HG03135 (cell line): ENCODE results near the gene TCF7L2.

ENCODE experiments used
- ATAC-seq: cut with Tn5 transposase; IDR thresholded peaks from one replicate; pipeline ENCODE4 v1.9.1; 2021; ENCODE audit warnings: mild to moderate bottlenecking, moderate library complexity; ENCODE audit not compliant: unreplicated experiment

TCF7L2 gene

DNA sequence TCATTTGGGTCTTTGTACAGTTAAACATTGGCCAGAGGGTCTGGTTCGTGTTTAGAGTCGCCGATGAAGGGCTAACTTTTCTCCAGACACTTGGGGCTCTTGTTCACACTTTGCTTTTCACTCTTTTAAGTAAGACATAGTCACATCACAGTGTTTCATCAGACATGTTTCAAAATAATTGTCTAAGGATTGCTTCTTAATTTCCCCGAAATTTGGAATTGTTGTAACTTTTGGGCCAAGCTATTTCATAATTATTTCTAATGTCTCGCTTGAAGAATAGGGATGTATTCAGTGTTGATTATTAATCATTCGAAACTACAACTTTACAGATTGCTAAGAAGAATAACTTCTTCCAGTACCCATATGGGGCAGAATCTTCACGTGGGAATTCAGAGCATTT, 92.8 kb downstream of the TCF7L2 start:
- ATAC-seq: no peak

- ATAC-seq: no peak
Measured at GRCh38 chr10:113044016-113044755, 94.1 kb downstream of the TCF7L2 start.

- ATAC-seq: no peak
Measured at GRCh38 chr10:113045147-113046055, 95.4 kb downstream of the TCF7L2 start.

DNA sequence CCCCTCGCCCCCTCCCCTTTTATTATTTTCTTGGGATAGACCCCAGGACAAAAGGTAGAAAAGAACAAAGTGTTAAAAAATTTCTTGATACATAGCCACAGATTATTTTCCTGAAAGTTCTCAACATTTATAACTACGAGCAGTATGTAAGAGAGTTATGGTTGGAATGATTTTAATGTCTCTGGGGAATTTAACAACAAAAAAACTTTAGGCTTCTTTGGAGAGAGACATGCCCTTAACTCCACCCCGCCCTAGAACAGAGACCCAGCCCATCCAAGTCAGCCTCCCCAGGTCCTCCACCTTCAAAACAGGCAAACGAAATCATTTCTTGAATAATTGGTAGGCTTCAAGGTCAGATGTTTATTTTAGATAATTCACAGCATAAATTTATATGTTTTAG, 97.1 kb downstream of the TCF7L2 start:
- ATAC-seq: no peak

DNA sequence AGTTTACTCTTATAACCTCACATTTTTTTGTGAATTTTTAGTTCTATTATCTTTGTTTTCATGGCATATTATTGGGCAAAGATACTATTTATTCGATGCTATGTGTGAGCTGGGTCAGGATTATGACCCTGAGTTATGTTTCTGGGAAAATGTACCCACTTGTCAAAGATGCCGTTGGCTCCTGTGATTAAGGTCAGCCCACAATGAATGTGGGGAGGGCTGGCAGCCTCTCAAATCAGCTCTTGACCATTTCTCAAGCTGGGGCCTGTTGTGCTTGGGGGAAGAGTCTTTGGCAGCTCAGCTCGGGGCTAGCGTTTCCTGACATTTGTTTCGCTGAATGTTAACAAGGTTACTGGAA, 97.5 kb downstream of the TCF7L2 start:
- ATAC-seq: no peak

DNA sequence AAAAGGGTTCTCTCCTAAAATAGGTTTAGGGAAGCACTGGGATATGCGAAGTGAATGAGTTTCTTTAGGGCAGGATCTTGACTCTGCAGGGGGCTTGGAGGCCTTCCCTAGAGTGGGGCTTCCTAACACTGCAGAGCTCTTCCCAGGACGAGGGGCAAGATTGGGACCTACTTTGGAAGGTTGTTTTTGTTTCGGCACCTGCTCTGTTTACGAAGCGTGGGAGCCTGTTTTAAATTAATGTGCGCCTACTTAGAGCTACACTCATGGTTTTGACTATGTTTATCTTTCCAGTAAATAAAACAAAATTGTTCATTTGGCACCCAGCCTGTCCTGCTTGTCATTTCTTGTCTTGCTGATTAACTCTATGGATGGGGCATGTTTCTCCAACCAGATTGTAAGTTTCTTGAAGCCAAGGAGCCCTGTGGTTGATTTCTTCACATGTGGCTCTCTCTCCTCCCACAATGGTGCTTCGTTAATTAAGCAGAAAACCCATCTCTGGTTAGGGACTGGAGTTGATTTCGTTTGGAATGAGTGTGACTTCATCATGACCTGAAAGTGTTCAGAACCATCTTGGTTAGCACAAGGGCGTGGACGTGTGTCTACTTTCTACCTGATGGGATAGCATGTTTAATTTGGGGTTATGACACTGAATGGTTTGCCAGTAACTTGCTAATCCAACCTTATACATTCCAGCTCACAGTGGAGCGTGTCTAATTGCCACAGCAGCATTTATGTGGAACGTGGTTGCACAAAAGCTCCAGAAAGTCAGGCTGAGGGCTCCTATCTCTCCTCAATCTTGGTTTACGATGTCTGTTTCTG, 98.1 kb downstream of the TCF7L2 start:
- no peak for ATAC-seq

GRCh38 chr10:113049881-113050280, 99.8 kb downstream of the TCF7L2 start:
- ATAC-seq: no peak

DNA sequence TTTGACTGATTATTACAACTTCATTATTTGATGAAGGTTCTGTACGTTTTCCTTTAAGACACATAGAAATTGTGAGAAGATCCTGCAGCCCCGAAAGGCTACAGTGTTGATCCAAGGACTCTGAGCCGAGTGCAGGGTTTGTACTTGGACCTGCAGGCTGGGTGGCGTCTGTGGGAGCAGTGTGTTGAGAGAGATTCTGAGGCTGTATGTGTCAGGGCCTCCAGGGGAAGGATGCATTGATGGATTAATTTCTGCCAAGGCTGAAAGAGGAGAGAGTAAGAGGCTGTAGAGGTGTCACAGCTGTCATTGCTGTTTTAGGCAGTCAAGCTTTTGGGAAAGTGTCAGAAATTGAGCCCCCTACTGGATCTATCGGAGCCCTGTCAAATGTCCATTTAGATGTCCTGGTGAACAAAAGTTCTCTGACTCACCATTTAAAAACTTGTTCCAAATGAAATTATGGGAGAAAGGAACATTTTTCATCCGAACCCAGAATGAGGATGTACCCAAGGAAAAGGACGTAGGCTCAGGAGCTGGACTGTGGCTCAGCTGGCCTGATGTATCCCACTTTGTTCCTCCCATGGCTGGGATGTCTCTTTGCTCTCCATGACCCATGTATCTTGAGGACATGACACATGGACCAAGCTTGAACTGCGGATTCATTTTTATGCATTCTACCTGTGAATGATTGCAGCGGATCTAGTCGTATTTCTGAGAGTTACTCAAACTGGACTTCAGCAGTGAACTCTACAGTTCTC, 102.2 kb downstream of the TCF7L2 start:
- ATAC-seq: no peak

- ATAC-seq: no peak
Measured at GRCh38 chr10:113053091-113053490, 103.0 kb downstream of the TCF7L2 start.

DNA sequence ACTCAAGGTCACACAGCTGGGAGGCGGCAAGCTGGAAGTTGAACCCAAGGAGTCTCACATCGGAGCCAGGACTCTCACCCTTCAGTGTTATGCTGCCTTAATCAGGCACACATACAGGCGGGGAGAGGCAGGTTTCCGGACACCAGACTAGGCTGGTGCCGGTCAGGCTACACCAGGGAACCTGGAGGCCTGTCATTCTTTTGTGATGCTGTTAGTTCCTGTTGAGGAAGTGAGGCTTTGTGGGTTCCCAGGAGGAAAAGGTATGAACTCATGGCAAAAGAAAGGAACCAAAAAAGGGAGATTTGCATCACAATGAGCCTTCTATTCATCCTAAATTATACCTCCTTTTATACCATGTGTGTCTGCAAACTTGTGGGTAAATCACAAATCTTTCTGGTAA, 103.8 kb downstream of the TCF7L2 start:
- no peak for ATAC-seq

GRCh38 chr10:113055458-113055857, 105.4 kb downstream of the TCF7L2 start:
- no peak for ATAC-seq

- ATAC-seq: no peak
Measured at GRCh38 chr10:113056030-113056429, 106.0 kb downstream of the TCF7L2 start.

DNA sequence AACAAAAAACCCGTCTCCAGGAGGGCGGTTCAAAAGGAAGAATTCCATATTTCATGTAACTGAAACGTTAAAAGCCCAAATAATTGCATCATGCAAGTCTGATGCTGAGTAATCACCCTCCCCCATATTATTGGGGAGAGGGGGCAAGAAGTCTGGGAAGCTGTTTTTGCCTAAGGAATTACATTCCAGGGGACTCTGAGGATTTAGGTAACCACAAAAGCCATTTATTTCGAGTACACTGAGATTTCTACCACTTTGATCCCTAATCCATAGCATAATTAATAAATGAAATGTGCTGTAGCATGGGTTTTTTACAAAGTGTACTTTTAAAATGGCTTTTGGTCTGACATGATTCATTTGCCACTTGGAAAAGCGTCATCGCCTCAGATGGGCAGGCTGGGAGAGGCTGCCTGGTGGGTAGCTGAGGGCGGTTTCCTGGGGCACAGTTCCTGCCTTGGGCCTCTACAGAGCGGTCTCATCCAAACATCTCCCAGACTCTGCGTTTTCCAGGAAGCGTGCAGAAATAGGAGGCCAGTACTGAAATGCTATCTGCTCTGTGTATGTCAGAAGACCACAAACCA, 106.5 kb downstream of the TCF7L2 start:
- ATAC-seq: no peak

DNA sequence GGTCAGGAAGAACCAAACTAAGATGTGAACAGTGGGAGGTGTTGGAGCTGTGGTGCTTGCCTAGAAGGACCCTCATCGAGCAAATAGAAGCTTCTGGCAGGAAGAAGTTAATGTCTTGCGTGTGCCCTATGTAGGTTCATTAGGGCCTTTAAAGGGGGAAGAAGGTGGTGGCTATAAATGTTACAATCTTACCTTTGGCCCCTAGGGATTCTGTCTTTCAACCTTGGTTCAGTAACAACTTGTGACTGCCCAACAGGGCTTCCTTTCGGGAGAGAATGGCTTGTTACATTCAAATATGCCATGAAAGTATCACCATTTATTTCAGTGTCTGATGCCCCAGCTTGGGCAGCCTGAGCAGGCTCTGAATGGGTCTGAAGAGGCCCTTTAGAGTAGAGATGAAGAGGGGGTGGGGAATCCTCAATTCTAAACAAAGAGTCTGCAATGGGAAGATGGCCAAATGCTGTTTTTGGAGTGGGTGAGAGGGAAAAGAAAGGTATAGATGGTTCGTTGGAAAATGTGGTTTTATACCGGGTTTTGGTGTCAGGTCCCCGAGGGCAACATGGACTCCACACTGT, 108.0 kb downstream of the TCF7L2 start:
- no peak for ATAC-seq

DNA sequence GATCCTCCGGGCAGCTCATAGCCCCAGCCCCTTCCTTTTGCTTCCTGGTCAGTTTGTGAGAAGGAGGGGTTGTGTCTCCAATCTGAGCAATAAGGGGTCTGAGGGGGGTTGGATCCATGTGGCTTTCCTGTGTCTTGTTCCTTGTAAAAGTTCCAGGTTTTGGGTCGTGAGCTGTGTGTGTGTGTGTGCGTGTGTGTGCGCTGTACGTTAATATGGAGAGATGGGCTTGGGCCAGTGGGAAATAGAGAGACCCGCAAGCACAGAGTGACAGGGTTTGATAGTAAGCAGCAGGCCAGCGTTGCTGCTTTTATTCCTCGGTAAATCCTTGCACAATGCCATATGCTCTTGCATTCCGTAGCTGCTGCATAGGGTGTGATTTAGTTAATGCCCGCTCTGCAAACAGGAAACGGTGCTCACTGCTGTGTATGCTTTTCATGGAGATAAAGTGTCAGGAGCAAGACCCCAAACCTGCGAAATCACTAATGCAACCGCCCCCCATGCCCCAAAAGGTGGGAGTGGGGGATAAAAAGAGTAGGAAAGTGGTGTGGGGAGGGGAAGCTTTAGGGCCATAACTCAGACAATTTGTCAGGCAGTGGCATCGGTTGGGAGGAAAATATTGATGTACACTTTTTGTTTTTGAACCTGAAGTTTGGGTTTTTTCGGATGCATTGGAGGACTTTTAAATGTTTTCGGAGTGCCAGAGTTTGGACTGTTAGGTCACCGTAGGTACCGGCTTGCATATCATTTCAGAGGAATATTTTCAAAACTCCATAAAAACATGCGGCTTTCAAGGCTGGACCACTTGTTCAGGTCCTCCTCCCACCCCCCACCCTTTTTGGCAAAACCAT, 108.7 kb downstream of the TCF7L2 start:
- ATAC-seq: no peak

GRCh38 chr10:113059371-113059780, 109.3 kb downstream of the TCF7L2 start:
- no peak for ATAC-seq

DNA sequence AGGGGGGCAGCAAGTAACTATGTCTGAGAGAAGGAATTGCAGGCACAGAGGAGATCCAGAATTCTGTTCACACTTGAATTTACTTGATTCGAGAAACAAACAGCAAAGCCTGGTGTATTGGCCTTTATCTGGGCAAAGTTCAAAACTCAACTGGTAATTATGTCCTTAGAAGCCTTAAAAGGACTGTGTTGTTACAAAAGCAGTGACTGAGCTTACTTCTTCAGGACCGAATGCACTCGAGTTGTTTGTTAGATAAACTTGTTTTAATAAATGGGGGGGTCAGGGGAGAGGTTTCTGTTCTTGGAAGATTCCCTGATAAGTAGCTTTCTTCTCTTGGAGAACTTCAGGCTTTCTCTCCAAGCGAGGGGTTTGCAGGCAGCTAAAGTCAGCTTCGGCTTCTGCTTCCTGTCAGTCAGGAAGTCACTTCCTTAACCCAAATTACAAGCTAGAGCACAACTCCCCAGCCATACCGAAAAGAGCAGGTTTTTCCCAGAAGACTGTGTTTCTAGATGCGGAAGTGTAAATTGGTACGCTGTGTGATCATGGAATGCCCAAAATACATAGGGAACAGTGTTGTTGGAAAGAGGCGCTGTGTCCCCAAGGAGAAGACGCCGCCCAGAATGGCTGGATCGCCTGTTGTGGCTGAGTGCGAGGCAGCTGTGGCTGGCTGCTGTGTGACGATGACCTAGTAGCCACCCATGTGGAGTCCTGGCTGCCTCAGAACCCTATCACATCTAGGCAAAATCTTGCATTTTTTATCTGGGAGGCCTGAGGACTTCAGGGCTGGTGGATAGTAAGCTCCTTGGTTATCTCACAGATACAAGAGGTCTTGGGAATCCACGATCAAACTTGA, 110.4 kb downstream of the TCF7L2 start:
- no peak for ATAC-seq

DNA sequence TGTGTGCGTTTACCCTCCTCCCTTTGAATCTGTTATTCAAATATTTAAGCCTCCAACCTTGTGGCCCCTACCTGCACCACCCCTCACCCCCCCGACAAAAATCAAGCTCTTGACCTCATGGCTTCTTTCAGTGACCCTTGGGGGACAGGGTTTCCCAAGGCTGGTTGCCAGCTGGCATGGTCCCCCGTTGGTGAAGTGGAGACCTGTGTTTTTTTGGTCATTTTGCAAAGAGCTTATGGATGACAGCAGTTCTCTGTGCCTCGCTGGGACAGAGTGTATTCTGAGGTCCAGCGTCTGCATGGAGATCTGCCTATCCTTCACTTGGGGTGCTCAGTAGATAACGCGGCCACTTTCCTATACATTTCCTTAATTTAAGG, 111.0 kb downstream of the TCF7L2 start:
- ATAC-seq: no peak
